ENCODE results near the gene ACP7.
"Not testable (repeated sequence)": the region's sequence is repeated elsewhere in the genome, so short reads cannot be mapped to it uniquely, and the experiment has no call there.

ACP7 gene

GRCh38 chr19:39133431-39134270 is 49.5 kb downstream of the ACP7 start:
- DNase-seq, result no peak

- no peak for DNase-seq
These were observed 51.5 kb downstream of the ACP7 start for GRCh38 chr19:39135701-39136100.

DNA sequence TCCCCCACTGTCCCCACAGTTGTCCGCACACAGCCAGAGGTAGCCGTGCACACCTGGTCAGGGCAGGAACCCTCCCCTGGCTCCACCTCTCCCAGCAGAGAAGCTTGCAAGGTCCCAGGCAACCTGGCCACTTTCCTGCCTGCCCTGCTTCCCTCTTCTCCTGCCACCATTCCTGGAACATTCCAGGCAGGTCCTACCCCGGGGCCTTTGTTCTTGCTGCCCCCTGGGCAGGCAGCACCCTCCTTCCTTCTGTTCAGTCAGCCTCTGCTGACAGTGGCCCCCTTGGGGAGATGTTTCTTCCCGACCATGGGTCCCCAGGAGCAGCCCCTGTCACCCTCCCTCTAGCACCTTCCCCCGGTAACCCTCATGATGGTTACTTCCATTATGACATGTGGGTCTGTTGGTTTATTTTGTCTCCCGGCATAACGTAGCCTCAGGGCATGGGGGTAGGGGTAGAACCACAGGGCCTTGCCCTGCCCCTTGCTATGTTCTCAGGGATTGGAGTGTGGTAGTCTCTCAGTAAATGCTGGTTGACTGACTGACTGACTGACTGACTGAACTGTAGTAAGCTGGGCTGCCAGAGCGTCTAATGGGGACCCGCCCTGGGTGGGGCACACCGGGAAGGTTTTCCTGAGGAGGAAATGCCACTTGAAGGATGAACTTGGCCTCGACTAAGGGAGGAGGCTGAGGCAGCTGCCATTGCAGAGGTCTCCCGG is 52.2 kb downstream of the ACP7 start:
- DNase-seq, result no peak

DNA sequence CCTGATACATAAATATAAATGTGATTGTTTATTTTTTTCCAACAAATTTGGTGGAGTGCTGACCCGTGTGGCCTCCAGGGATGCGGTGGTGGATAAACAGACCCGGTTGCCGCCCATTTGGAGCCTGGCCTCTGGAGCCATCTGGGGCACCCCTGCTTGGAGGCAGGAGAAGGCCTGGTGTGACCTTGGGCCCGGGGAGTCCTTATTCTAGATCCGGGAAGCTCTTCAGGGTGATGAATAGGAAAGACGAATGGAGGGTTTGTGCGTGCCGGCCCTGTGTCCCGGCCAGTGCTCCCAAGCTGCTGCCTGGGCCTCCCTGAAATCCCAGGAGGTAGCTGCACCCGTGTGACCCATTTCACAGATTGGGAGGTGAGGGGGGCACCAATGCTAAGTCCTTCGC is 53.0 kb downstream of the ACP7 start:
- no peak for DNase-seq

DNA sequence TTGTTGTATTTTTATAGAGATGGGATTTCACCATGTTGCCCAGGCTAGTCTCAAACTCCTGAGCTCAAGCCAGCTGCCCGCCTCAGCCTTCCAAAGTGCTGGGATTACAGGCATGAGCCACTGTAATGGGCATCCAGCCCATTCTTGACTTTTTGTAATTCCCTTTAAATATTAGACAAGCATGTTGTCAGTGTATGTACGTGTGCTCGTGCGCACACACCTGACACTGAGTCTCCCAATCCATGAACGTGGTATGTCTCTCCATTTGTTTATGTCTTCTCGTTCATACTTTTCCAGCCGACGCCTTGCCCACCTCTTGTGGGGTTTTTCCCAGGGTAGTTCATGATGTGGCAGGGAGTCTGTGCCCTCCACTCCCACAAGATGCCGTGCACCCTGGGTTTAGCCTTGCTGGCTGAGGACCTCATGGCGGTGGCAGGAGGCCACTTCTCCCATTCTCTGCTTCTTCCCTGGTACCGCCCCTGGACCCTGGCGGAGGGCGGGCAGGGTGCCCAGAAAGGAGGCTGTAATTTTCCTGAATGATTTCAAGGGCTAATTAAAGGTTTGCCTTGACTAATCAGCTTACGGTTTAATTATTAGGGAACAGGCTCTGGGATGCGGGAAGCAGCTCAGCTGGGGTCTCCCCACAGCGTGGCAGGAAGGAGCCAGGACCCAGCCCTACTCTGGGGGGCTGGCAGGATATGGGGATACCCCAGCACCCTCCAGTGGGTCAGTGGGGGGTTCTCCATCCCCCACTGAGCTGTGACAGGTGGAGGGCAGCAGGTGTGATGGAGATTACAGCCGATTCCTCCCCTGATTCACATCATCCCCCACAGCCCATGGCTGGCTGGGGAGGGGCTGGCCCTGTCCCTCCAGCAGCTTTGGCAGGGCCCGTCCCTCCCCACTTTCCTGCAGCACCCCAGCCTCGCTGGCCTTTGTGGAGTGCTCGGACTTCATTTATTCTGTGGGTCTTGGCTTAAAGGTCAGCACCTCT is 54.3 kb downstream of the ACP7 start:
- no peak for DNase-seq

DNA sequence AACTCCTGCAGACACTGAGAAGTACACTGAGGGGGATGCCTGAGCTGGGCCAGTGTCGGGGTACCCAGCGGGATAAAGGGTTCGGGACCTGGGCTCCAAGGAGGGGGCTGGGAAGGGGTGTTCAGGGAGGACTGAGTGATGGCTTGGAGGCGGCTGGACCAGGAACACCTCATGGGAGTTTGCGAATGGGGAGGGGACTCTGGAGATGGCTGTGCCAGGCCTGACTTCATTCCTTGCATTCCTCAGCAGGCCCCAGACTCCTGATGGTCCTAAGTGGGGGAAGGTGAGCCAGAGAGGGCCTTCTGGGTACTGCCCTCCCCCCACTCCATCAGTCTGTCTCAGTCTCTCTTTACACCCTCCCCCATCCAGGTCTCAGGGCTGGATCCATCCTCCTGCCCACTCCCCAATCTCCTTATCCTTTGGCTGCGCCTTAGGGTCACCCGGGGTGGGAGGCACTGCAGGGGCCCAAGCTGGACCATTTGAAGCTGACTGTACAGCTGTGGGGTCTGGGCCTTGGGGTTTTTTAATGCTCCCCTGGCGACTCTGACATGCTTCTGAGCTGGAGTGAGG is 55.2 kb downstream of the ACP7 start:
- no peak for DNase-seq

- DNase-seq, result no peak
These were observed 55.8 kb downstream of the ACP7 start for GRCh38 chr19:39139971-39140453.

GRCh38 chr19:39140594-39140993 is 56.4 kb downstream of the ACP7 start:
- DNase-seq, result no peak

GRCh38 chr19:39141929-39142328 is 57.8 kb downstream of the ACP7 start:
- no peak for DNase-seq

DNA sequence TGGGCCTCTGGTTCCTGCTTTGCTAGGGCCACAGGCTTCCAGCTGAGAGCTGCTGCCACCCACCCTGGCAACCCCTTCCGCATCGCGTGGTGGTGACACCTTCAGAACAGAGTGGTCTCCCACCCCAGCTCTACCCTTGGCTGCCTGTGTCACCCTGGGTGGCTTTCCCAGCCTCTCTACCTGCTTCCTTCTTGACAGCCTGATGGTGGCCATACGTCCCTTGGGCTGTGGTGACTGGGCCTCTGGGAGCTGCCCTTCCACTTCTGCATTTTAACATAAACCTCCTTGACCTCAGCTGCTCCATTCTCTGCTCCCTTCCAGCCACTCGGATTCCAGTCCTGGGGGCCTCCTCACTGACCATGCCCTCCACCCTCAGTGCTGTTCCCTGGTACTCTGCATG is 58.5 kb downstream of the ACP7 start:
- no peak for DNase-seq

DNA sequence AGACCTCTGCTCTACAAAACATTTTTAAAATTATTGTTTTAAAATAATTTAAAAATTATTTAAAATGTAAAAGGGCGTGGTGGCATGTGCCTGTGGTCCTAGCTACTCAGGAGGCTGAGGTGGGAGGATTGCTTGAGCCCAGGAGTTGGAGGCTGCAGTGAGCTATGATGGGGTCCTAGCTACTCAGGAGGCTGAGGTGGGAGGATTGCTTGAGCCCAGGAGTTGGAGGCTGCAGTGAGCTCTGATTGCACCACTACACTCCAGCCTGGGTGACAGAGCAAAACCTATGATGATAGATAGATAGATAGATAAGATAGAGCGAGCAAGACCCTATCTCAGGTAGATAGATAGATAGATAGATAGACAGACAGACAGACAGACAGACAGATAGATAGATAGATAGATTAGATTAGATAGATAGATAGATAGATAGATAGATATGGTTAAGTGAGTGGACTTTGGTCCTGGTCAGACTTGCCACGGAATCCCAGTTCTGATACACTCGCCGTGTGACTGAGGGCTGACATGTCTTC is 59.7 kb downstream of the ACP7 start:
- not testable (repeated sequence) for DNase-seq

DNA sequence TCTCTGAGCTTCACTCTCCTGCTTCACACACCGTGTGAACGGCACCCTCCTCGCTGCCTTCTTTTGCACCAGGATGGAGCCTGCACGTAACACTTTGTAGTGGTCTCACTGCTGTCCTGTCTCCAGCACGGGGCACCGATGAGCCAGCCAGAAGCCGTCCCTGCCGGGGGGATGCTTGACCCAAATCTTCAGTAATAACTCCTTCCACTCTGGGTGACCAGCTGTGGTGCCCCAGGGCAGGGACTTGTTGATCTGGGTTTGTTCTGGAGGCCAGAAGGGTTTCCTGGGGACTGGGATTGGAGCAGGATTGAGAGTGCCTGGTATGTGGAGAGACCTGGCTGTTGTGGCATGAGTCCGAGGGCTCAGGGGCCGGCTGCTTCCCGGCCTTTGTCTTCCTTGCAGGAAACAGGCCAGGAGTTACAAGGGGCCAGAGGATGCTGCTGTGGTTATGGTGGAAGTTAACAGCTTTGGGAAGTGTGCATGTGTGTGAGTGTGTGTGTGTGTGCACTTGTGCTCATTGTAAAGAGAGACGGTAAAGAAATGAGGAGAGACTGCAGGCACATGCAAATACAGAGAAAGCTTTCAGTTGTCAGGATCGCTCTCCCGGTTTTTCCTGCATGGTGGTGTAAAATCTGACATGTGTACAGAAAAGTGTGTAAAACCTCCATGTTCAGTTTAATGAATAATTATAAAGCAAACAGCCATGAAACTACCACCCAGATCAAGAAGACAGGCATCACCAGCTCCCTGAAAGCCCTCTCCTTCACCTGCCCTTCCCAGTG is 60.3 kb downstream of the ACP7 start:
- no peak for DNase-seq

DNA sequence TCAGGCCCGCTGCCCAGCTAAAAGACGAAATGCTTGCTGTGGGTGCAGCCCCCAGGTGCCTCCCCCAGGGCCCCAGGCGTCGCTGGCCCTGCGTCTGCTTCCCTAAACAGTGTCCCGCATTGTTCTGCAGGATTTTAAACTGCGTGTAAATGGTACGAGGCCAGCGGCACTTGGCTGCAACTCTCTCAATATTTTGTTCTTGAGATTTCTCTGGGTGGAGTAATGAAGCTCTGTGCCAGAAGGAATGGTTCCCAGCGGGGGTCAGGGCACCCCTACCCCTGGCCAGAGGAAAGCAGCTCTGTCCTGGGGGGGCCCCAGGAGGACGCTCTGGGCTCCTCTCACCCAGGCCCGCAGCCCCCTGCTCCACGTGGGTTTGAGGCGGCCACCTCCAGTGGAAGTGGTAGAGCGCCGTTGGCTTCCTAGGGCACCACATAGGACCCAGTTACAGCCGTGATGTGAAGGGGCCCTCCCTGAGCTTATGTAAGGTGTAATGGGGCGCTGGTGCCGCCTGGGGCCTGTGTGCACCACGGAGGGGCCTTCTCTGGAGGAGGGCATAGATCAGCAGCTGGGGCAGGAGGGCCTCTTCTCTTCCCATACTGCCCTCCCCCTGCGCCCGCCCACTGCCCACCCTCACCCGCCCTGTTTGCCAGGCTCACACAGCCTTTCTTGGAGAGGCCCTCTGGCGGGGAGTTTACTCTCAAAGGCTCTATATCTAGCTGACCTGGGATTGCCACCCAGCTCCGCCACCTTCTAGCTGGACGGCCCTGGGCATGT is 61.2 kb downstream of the ACP7 start:
- no peak for DNase-seq

DNA sequence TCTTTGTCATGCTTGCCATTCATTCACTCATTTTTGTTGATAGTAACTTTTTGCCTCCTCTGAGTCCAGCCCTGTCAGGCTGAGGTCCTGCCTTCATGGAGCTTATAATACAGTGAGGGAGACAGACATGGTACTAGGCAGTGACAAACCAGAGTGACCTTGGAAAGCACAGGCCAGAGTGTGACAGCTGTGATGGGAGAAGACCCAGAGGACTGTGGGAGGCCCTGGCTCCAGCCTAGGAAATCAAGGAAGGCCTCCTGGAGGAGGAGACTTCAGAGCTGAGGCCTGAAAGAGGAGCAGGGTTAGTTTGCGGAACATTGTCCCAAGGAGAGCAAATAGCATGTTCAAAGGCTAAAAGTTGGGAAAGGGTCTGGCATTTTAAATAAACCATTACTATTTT is 61.9 kb downstream of the ACP7 start:
- DNase-seq, result no peak

GRCh38 chr19:39146686-39147450 is 62.7 kb downstream of the ACP7 start:
- DNase-seq, result no peak

DNA sequence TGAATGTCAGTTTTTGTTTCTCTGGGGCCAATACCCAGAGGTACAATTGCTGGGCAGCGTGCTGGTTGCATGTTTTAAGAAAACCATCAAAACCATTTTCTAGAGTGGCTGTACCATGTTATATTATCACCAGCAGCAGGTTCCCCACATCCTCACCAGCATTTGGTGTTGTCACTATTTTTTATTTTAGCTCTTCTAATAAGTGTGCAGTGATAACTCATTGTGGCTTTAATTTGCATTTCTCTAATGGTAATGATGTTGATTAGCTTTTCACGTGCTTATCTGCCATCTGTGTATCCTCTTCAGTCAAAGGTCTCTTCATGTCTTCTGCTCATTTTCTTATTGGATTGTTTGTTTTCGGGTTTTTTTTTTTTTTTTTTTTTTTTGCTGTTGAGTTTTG is 63.3 kb downstream of the ACP7 start:
- DNase-seq, result no peak

GRCh38 chr19:39148939-39149529 is 64.9 kb downstream of the ACP7 start:
- DNase-seq, result no peak

DNA sequence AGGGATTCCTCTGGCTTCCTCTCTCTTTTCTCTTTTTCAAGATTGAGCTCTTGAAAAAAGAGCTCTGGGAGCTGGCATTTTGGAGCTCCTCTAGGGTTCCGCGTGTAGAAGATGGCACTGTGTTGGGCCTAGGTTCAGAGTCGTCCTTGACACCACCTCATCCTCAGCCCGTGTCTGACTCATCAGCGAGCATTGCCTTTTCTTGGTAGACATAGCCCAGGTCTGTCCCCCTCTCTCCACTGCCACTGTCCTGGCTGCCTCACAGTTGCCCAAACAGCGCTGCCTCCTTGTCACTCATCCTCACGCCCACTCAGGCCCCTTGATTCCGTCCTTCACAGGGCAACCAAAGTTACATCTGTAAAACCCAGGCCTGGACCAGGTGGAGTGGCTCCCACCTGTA is 66.1 kb downstream of the ACP7 start:
- DNase-seq, result no peak

GRCh38 chr19:39150807-39151600 is 66.8 kb downstream of the ACP7 start:
- DNase-seq, result no peak

All from activated CD4-positive, alpha-beta T cell treated with anti-CD3 and anti-CD28 coated beads, Interleukin-2, amount 50 U/mL, for 1 hour (primary cell).